Measurements from ENCODE around the gene RAC2.

Gene RAC2

DNA sequence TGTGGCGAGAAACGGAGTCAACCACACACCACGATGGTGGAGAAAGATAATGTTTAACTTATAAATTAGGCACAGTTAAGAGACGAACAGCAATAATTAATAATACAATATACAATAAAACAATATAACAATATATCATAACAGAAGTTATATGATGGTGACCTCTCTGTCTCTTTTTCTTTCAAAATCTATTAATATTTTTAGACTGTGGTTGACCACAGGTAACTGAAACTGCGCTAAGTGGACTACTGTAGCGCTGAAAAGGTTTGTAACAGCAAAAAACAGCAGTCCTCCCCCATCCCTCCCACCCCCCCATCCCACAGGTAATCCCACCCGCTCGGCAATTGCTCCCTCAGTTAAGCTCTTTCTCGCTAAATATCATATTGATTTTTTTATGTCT, 28.2 kb downstream of the RAC2 start:
- no peak for DNase-seq

GRCh38 chr22:37214731-37215030, 29.4 kb downstream of the RAC2 start:
- DNase-seq, result no peak

DNA sequence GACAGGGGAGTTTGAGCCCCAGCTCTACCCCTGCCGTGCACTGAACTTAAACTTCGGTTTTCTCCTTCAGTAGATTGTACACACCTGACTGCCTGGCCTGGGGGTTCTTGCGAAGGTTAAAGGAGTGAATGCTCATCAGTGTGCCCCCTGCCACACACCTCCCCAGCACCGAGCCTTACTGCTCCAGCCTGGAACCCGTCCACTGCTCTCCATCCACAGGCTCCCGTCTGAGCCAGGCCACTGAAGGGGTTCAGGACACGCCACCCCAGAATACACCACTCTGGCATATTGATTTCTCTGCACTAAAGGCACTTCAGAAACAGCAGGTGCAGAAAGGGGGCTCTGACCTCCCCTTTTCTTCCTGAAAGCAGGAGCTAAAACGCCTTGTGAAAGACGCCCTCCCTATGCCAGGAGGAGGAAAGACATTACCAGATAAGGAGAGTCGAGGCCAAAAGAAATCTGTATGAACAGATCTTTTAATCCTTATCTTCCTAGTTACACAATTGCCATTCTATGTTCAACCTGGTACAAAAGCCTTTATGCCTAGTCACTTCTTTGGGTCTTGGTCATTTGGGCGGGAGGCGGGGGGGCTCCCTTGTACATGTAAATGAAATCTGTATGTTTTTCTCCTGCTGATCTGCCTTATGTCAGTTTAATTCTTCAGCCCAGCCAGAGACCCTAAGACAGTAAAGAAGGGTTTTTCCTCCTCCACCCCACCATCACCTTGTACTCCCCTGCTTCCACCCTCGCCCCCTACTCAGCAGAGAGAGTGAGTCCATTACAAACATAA, 29.9 kb downstream of the RAC2 start:
- no peak for DNase-seq

DNA sequence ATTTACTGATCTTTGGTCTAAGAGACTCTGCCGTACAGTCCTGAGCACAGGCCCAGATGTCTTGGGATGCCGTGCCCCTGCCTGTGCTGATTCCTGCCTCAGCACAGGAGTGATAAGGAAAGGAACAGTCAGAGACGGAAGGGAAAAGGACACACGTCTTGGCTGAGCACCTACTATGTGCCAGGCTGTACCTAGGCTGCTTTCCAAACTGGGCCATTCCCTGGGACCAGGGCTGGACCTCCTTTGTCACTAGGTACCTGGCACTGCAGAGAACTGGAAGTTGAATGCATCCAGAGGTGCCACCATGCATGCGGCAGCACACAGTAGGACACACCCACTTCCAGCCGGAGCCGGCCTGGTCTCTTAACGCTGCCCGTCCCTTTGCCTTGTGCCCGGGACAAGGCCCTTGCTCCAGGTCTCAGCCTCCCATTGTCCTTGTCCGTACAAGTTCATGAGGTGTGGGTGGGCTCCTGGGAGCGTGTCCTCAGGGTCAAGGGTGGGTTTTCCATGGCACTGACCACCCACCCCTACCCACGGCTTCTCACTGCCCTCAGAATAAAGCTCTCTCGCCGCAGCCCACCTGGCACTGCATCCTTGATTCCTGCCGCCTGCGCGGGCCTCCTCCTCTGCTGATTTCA, 30.7 kb downstream of the RAC2 start:
- DNase-seq, result no peak

GRCh38 chr22:37212174-37212906, 31.7 kb downstream of the RAC2 start, which contains the start of gene SSTR3:
Gene SSTR3 (minus strand): TSS chr22:37212477. CDS start chr22:37207803, 4,674 bp downstream.
- DNase-seq, result no peak

- no peak for DNase-seq
Measured at GRCh38 chr22:37211866-37212173, 32.2 kb downstream of the RAC2 start.

DNA sequence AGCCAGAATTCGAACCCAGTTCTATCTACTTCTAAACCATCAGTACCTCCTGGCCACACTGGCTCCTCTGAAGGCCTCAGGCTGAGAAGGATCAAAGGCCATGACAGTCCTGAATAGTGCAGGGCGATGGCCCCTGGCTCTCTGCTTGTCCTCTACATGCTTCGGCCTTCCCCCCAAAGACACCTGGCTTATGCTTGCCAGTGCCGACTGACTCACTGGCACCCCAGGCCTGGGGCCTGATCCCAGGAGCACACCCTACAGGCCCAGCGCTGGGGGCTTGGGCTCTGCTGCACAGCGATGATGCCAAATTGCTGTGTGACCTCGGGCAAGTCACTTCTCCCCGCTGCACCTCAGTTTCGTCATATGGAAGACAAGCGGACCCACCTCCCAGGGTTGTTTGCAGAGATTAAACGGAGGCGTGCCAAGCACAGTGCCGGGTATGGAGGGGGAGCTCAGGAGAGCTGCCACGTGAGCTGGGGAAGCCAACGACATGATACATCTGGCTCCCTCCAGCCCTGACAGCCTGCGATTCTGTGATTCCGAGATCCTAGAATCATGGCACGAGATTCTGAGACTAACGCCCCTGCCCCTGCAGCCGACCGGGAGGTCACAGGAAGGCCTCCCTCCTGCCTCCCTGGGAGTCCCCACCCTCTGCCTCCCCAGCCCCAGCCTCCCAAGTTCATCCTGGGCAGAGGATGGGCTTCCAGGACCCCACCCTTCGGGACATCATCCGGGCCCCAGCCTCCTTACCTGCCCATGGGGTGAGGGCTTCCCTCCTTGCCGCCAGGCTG, 32.8 kb downstream of the RAC2 start:
- DNase-seq, result no peak

- no peak for DNase-seq
Measured at GRCh38 chr22:37210041-37210803, 33.8 kb downstream of the RAC2 start.

DNA sequence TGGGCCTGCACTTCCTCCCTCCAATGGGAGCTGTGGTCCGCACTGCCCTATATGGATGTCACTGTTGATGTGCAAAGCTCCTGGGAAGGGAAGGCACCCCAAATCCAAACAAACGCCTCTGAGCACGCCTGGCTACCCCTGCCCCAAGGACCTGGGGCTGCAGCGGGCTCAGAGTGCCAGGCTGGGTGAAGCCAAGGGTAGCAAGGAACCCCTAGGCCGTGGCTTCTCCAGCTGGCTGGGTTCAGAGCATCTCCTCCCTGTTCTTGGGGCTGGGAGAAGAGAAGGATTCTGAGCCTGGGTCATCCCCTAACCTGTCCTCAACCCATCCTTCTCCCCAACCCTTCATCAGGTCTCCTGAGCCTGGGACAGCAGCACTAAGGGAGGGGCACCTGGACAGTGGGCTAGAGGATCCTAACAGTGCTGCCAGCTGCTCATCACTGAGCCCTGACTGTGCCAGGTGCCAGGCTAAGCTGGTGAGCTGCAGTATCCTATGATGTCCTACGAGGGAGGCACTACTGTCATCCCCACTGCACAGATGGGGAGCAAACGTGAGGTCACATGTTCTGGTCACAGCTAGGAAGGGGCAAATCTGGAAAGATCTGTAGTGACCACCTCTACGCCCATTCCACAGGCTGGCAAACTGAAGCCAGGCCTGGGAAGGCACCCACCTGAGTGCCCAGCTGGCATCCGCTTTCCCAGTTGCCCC, 34.8 kb downstream of the RAC2 start:
- DNase-seq, result no peak

DNA sequence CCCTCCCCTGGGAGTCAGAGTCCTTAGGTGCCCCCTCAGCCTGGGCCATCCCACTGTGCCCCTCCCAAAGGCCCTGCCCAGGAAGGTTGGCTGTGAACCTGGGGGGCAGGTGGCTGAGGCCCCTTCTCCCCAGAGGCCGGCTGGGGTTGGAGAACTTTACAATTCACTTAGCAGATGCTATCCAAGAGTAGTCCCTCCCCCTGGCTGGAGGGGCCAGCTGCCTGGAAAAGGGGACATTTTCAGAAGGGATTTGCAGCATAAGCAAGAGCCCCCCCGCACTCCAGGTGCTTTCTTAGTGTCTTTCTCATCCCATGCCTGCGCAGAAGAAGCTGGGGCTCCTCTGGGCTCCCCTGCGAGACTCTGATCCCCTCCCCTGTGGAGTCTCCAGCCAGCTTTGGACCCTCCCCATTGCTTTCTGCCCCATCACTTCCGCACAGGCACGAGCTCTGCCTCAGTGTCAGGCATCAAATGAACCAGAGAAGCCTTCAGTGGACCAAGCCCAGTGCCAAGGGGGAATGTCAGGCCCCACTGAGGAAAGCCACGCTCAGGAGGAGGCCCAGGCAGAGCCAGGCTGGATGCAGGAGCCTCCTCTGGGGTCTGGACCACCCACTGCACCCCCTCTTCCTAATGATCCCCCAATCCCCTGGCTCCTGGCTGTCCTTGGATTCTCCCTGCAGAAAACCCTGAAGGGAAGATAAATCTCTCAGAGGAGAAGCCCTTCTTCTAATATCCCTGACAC, 35.5 kb downstream of the RAC2 start:
- no peak for DNase-seq

DNA sequence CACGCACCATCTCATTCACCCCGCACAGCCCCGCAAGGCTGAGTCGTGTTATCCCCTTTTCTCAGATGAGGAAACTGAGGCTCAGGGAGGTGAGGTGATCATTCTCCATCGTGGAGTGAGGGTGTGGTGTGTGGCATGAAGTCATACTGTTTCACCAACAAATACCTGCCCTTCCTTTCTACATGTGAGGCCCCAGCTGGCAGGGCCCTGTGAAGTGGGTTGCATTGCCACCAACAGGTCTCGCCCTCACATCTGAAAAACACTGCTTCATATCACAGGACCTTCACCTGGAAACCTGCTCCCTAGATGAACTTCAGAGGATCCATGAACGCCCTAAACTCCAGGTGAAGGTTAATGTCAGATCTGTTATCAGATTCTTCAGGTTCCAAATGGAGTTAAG, 36.1 kb downstream of the RAC2 start:
- DNase-seq, result no peak

GRCh38 chr22:37206841-37207821, 36.9 kb downstream of the RAC2 start:
- no peak for DNase-seq

DNA sequence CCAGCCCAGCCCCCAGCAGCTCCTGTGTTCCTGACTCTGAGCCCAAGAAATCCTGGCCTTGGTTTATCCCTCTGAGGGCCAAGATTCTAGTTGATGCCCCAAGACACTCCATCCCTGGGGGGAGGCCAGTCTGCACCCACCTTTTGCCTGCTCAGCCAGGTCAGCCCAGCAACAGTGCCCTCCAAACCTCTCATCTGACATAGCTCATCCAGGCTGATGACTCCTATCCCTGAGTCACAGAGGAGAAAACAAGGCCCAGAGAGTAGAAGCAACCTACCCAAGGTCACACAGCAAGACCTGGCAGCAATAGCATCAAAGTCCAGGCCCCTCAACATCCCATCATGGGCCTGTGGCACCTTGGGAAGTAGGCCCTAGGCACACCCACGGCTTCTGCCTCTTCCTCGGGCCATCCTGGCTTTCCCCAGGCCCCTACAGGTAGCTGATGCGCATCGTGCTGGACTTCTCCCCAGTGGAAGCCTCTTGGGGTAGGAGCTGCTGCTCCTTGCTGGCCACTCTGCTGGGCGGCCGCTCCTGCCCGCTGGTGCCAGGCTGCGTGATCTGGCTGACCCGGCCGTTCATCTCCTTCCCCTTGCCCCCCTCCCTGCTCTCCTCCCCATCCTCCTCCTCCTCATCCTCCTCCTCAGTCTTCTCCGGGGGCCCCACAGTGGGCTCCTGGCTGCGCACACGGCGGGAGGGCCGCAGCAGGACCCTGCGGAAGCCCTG, 37.8 kb downstream of the RAC2 start:
- DNase-seq, result no peak

DNA sequence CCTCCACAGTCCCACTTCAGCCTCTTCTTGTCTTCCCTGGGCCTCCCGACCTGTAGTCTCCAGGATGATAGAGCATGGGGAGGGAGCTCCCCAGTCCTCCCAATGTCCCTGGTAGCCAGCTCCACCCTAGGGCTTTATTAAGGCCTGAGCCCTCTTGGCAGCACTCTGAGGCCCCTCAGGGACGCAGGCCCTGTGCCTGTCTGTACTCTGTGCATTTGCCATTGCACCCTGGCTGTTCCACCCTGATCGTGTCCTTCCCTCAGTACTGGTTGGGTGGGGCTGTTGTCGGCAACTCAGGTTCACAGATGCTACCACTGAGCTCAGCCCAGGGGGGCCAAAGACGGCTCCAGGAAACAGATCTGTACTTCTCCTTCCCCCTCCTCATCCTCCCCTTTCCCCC, 39.0 kb downstream of the RAC2 start:
- DNase-seq, result no peak

DNA sequence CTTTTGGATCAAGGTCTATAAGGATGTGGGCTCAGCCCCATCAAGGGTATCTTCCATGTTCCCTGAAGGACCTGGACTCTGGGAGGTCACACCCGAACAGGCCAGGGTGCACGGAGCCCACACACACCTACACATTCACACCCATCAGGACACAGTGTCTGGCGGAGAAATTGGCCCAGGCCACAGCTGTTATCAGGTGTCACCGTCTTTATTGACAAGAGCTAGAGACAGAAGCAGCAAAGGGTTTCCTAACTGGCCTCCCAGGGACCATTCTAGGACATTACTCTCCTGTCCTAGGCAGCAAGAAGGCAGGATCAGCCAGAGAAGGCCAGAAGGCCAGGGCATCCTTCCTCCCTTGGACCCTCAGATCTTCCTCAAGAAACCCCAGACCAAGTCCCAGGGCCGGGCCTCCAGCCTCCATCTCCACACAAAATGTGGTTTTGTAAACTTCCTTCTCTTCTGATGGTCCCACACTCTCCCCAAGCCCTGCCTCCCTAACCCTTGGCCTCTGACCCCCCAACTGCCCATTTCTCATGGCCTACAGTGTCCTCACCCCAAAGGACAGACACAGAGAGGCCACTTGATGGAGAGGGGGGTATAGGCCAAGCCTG, 39.9 kb downstream of the RAC2 start:
- no peak for DNase-seq

GRCh38 chr22:37203354-37204044, 40.6 kb downstream of the RAC2 start:
- DNase-seq, result no peak

DNA sequence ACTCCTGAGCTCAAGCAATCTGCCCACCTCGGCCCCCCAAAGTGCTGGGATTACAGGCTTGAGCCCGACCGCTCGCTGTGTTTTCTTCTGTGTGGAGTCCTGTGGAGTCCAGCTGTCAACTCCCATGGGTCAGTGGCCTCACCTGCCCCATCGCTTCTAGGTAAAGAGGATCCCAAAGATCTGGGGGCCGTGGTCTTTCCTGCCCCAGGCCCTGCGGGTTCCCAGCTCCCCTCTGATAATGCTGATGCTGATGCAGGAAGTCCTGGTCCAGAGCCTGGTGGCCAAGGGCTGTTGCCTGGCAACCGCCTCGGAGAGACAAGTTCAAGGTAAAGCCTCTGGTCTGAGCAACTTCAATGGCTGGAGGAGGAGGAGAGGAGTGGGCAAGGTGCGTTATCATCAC, 41.4 kb downstream of the RAC2 start:
- no peak for DNase-seq

DNA sequence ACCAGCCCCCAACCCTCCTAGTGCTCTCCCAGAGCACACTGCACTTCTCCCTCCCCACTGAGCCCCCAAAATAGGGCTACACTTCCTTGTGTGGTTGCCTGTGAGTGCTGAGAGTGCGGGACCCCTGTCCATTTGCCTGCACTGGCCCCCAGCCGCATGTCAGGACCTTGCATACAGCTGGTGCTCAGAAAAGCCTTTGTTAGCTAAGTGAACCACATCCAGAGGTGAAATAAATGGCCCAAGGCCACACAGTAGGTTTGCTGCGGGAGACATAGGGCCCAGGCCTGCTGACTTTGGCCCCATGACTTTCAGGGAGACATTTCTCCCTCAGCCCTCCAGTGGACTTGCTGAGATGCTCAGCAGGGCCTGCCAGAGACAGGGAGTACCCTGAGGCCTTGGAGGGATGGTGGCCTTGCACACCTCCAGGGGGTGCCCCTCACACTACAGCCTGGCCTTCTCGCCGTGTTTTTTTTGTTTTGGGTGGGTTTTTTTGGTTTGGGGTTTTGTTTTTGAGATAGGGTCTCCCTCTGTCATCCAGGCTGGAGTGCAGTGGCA, 42.0 kb downstream of the RAC2 start:
- no peak for DNase-seq

All from NCI-H2029 (cell line).